Measurements from ENCODE around the gene UPK3A.

The UPK3A gene

GRCh38 chr22:45332001-45332400, 47.3 kb downstream of the UPK3A start:
- DNase-seq = no peak

GRCh38 chr22:45334068-45334467, 49.3 kb downstream of the UPK3A start:
- DNase-seq = no peak

DNA sequence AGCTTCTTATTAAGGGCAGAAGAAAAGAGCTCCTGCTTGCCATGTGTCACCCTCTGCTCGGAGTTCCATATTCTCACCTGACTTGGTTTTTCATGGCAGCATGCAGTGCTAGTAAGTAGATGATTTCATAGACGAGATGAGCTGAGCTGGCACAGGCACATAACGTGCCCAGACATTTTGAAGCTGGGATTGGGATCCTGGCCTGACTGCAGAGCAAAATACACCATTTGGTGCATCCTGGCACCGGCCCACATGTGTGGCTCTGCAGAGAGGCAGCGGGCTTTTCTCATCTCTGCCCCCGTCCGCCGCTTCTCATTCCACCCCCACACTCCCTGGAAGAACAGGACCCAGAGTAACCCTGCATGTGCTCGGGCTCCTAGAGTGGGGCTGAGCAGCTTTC, 49.8 kb downstream of the UPK3A start:
- DNase-seq = no peak

GRCh38 chr22:45335021-45335818, 50.5 kb downstream of the UPK3A start:
- no peak for DNase-seq

GRCh38 chr22:45335854-45336522, 51.2 kb downstream of the UPK3A start:
- no peak for DNase-seq

DNA sequence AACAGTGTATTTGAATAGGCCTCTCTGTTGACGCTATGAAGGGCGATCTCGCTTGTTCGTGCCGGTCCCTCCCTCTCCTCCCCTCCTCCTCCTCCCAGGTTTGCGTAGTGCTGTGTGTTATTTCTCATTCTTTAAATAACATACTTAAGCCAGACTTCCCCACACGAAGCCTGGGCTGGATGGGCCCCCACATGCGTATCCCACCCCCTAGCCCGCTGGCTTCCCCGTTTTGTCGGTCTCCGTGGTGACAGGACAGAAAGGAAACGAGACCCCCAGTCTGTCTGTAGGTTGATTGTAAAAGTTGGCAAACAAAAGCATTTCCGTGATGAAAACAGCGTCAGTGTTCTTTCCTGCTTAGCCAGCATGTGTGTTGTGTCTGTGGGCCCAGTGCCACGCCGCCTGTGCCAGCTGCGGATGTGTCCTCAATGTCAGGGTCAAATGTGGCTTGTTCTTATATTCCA, 52.3 kb downstream of the UPK3A start:
- no peak for DNase-seq

GRCh38 chr22:45337536-45337935, 52.8 kb downstream of the UPK3A start:
- DNase-seq = no peak

GRCh38 chr22:45338795-45339194, 54.0 kb downstream of the UPK3A start:
- DNase-seq = no peak

DNA sequence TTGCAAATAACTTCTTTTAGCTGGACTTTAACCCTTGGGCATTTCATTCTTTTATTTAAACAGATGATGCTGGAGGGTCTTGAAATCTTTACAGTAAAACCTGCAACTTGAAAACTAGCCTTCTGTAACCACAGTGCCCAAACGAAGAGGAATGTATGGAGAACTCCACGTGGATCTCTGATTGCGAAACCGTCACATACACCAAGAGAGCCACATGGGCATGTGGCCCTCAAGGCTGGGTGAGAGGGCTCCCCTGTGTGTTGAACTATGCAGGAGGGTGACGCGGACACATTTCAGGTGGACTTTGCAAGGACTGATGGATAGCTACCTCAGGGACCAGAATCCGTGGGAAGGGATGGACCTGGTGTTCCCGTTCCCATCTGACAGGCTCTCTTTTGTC, 55.6 kb downstream of the UPK3A start:
- no peak for DNase-seq

- DNase-seq = no peak
Measured at GRCh38 chr22:45341498-45341897, 56.7 kb downstream of the UPK3A start.

DNA sequence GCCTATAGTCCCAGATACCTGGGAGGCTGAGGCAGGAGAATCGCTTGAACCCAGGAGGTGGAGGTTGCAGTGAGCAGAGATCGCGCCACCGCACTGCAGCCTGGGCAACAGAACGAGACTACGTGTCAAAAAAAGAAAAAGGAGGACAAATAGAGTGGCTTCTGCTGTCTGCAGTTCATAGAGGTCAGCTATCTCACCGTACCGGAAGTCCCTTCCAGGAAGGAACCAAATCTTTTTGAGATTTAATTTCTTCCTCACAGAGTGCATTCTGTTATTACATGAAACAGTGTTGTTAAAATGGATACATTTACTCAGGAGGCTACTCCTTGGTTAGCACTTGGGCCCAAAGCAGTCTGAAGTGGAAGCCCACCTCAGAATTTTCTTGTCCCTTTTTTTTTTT, 58.4 kb downstream of the UPK3A start:
- DNase-seq = no peak

GRCh38 chr22:45344334-45344733, 59.6 kb downstream of the UPK3A start:
- no peak for DNase-seq
